ENCODE data around the gene PCED1B. TPM values are rescaled to one million over a fixed set of nuclear protein-coding genes. Genes with fewer than 3 reads are reported as not detected.
"Not testable (repeated sequence)": the region's sequence is repeated elsewhere in the genome, so short reads cannot be mapped to it uniquely, and the experiment has no call there.

The PCED1B gene
- total and polyA plus RNA-seq, 2 donors (not counting 1 experiment from before 2014, with no cell fraction given) = 0.33 to 0.83 TPM

DNA sequence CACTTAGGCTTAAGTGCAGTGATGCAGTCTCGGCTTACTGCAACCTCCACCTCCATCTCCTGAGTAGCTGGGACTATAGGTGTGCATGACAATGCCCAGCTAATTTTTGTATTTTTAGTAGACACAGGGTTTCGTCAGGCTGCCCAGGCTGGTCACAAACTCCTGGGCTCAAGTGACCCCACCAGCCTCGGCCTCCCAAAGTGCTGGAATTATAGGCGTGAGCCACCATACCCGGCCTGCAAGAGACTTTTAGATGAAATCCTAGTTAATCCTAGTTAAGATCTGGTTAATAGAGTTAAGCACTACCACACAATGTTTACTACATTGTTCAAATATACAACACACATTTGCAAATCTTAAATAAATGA is 196.8 kb downstream of the PCED1B start:
- H3K79me2 ChIP-seq (ENCODE audit: control insufficient read depth, insufficient read depth, low read length) = no peaks in the 10 kb centered on the region
- H3K9me3 ChIP-seq (ENCODE audit: control insufficient read depth, insufficient read depth, low read depth, low read length) = no peaks in the 10 kb centered on the region
- no peak for TF ChIP-seq EZH2 (IDR thresholded peaks at IDR 0.05; ENCODE audit: low read length, missing control alignments)
- TF ChIP-seq, protein P1, sequence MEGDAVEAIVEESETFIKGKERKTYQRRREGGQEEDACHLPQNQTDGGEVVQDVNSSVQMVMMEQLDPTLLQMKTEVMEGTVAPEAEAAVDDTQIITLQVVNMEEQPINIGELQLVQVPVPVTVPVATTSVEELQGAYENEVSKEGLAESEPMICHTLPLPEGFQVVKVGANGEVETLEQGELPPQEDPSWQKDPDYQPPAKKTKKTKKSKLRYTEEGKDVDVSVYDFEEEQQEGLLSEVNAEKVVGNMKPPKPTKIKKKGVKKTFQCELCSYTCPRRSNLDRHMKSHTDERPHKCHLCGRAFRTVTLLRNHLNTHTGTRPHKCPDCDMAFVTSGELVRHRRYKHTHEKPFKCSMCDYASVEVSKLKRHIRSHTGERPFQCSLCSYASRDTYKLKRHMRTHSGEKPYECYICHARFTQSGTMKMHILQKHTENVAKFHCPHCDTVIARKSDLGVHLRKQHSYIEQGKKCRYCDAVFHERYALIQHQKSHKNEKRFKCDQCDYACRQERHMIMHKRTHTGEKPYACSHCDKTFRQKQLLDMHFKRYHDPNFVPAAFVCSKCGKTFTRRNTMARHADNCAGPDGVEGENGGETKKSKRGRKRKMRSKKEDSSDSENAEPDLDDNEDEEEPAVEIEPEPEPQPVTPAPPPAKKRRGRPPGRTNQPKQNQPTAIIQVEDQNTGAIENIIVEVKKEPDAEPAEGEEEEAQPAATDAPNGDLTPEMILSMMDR (conservative IDR thresholded peaks at IDR 0.05 in 1 of 2, IDR thresholded peaks at IDR 0.05 in 1 of 2; ENCODE audit: low read depth in 1 of 2, low read length in 2 of 2) = no peak
- no peaks in the 10 kb centered on the region for H3K27me3 ChIP-seq (ENCODE audit: control insufficient read depth, insufficient read depth, low read length)
- H3K9ac ChIP-seq (ENCODE audit: insufficient read depth, low read length) = no peak overlapping the region
- no peak overlapping the region for H3K27ac ChIP-seq (ENCODE audit: insufficient read depth, low read length)
- H3K4me1 ChIP-seq (ENCODE audit: control insufficient read depth, extremely low read depth, insufficient read depth, low read length) = peaks cover 12% of the 10 kb centered on the region
- no peaks in the 10 kb centered on the region for H4K20me1 ChIP-seq (ENCODE audit: control insufficient read depth, extremely low read depth, insufficient read depth, low read length)
- H3K4me2 ChIP-seq (ENCODE audit: extremely low read depth, insufficient read depth, low read length) = no peak overlapping the region
- DNase-seq (ENCODE audit: low read depth in 2 of 2) = no peak
- H3K36me3 ChIP-seq (ENCODE audit: control insufficient read depth, insufficient read depth, low read length) = no peaks in the 10 kb centered on the region
- no peak overlapping the region for H3K4me3 ChIP-seq (replicated peaks in 1 of 4; ENCODE audit: control extremely low read depth in 1 of 4, insufficient read depth in 1 of 4, low read depth in 3 of 4, low read length in 4 of 4)
- no peak overlapping the region for H2AFZ ChIP-seq (ENCODE audit: low read length)

DNA sequence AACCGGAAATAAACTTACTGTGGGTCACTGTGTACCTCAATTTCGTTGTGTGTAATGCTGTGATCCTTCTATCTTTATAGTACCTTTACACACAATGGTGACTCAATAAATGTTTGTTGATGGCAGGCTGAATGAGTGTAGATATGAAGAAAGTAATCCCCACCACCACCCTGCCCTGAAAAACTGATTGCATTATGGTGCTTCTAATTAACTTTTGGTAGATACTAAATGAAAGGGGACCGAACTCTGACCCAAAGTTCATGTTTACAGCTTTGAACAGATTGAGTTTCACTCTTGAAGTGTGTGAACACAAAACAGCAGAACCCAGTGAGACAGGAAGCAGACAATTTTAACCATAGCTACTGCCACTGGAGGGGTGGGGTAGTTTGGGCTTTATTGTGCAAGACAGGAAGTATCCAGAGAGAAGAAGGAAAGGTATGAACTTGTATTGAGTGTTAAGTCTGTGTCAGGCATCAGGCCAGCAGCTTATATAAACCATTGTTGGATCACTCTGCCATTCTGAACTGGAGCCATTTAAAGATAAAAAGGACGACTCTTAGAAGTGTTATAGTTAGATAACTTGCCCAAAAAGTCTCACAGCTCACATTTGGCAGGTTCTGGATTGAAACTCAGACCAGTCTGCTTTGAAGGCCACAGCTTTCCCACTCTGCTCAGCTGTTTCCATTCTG is 197.3 kb downstream of the PCED1B start:
- no peak overlapping the region for H3K4me3 ChIP-seq (replicated peaks in 1 of 4; ENCODE audit: control extremely low read depth in 1 of 4, insufficient read depth in 1 of 4, low read depth in 3 of 4, low read length in 4 of 4)
- no peaks in the 10 kb centered on the region for H4K20me1 ChIP-seq (ENCODE audit: control insufficient read depth, extremely low read depth, insufficient read depth, low read length)
- H3K9ac ChIP-seq (ENCODE audit: insufficient read depth, low read length) = no peak overlapping the region
- no peak overlapping the region for H3K4me2 ChIP-seq (ENCODE audit: extremely low read depth, insufficient read depth, low read length)
- DNase-seq (ENCODE audit: low read depth in 2 of 2) = peak; percentile 72 to 79
- H3K27ac ChIP-seq (ENCODE audit: insufficient read depth, low read length) = no peak overlapping the region
- no peaks in the 10 kb centered on the region for H3K9me3 ChIP-seq (ENCODE audit: control insufficient read depth, insufficient read depth, low read depth, low read length)
- H3K27me3 ChIP-seq (ENCODE audit: control insufficient read depth, insufficient read depth, low read length) = no peaks in the 10 kb centered on the region
- no peak for TF ChIP-seq EZH2 (IDR thresholded peaks at IDR 0.05; ENCODE audit: low read length, missing control alignments)
- TF ChIP-seq, protein P1 (conservative IDR thresholded peaks at IDR 0.05 in 1 of 2, IDR thresholded peaks at IDR 0.05 in 1 of 2; ENCODE audit: low read depth in 1 of 2, low read length in 2 of 2) = no peak
- peaks cover 12% of the 10 kb centered on the region for H3K4me1 ChIP-seq (ENCODE audit: control insufficient read depth, extremely low read depth, insufficient read depth, low read length)
- H2AFZ ChIP-seq (ENCODE audit: low read length) = no peak overlapping the region
- no peaks in the 10 kb centered on the region for H3K36me3 ChIP-seq (ENCODE audit: control insufficient read depth, insufficient read depth, low read length)
- no peaks in the 10 kb centered on the region for H3K79me2 ChIP-seq (ENCODE audit: control insufficient read depth, insufficient read depth, low read length)

DNA sequence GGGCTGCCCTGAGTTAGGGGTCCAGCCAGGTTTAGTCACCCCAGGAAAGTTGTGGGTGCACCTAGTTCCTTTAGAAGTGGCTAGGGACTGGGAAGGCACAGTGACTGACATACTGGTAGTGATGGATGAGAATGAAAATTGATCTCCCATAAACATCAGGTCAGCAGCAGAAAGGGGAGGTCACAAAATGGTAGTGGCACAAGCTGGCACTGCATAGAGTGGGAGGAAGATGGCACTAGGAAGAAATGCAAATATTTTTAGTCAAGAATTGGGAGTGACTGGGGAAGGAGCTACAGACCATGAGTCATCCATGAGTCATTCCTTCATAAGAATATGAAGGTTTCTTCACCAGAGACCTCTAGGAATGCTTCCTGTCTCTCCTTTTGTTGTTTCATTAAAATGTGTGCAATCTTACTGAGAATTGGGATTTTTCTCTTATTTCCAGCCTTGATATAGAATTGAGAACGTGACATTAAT is 198.6 kb downstream of the PCED1B start:
- no peak overlapping the region for H3K9ac ChIP-seq (ENCODE audit: insufficient read depth, low read length)
- no peaks in the 10 kb centered on the region for H3K27me3 ChIP-seq (ENCODE audit: control insufficient read depth, insufficient read depth, low read length)
- H3K79me2 ChIP-seq (ENCODE audit: control insufficient read depth, insufficient read depth, low read length) = no peaks in the 10 kb centered on the region
- TF ChIP-seq, protein P1 (conservative IDR thresholded peaks at IDR 0.05 in 1 of 2, IDR thresholded peaks at IDR 0.05 in 1 of 2; ENCODE audit: low read depth in 1 of 2, low read length in 2 of 2) = no peak
- TF ChIP-seq EZH2 (IDR thresholded peaks at IDR 0.05; ENCODE audit: low read length, missing control alignments) = no peak
- H4K20me1 ChIP-seq (ENCODE audit: control insufficient read depth, extremely low read depth, insufficient read depth, low read length) = no peaks in the 10 kb centered on the region
- H3K27ac ChIP-seq (ENCODE audit: insufficient read depth, low read length) = no peak overlapping the region
- peak; percentile 88 to 97 for DNase-seq (ENCODE audit: low read depth in 2 of 2)
- no peaks in the 10 kb centered on the region for H3K36me3 ChIP-seq (ENCODE audit: control insufficient read depth, insufficient read depth, low read length)
- H3K4me3 ChIP-seq (replicated peaks in 1 of 4; ENCODE audit: control extremely low read depth in 1 of 4, insufficient read depth in 1 of 4, low read depth in 3 of 4, low read length in 4 of 4) = no peak overlapping the region
- H2AFZ ChIP-seq (ENCODE audit: low read length) = no peak overlapping the region
- H3K9me3 ChIP-seq (ENCODE audit: control insufficient read depth, insufficient read depth, low read depth, low read length) = no peaks in the 10 kb centered on the region
- peaks cover 12% of the 10 kb centered on the region for H3K4me1 ChIP-seq (ENCODE audit: control insufficient read depth, extremely low read depth, insufficient read depth, low read length)
- peak overlapping the region; percentile 27 for H3K4me2 ChIP-seq (ENCODE audit: extremely low read depth, insufficient read depth, low read length)

DNA sequence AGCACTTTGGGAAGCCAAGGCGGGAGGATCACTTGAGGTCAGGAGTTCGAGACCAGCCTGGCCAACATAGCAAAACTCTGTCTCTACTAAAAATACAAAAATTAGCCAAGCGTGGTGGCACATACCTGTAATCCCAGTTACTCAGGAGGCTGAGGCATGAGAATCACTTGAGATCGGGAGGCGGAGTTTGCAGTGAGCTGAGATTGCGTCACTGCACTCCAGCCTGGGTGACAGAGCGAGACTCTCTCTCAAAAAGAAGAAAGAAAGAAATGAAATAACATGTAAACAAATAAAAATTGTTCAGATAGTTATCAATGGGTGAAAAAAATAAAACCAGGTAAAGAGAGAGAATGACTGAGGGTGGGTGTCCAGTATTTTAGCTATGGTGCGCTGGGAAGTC is 200.3 kb downstream of the PCED1B start:
- H3K9me3 ChIP-seq (ENCODE audit: control insufficient read depth, insufficient read depth, low read depth, low read length); DNase-seq (ENCODE audit: low read depth in 2 of 2); H3K4me2 ChIP-seq (ENCODE audit: extremely low read depth, insufficient read depth, low read length); H2AFZ ChIP-seq (ENCODE audit: low read length); H3K9ac ChIP-seq (ENCODE audit: insufficient read depth, low read length); H3K36me3 ChIP-seq (ENCODE audit: control insufficient read depth, insufficient read depth, low read length); H3K79me2 ChIP-seq (ENCODE audit: control insufficient read depth, insufficient read depth, low read length); H3K27me3 ChIP-seq (ENCODE audit: control insufficient read depth, insufficient read depth, low read length); H3K27ac ChIP-seq (ENCODE audit: insufficient read depth, low read length); H3K4me3 ChIP-seq (replicated peaks in 1 of 4; ENCODE audit: control extremely low read depth in 1 of 4, insufficient read depth in 1 of 4, low read depth in 3 of 4, low read length in 4 of 4); H4K20me1 ChIP-seq (ENCODE audit: control insufficient read depth, extremely low read depth, insufficient read depth, low read length): not testable (repeated sequence)
- peaks cover 12% of the 10 kb centered on the region for H3K4me1 ChIP-seq (ENCODE audit: control insufficient read depth, extremely low read depth, insufficient read depth, low read length)

Measured in fibroblast of lung (primary cell).